ENCODE measurements around the gene ITM2C. TPM values are rescaled to one million over a fixed set of nuclear protein-coding genes. Genes with fewer than 3 reads are reported as not detected.
A peak's percentile ranks its signal among the peaks of the same experiment; 100 is the strongest.

Gene ITM2C
- total RNA-seq, 1 donor from 2014 or later = 18.4 TPM

GRCh38 chr2:230847883-230848388, 16.8 kb upstream of the ITM2C start:
- intact Hi-C loops (cut with DNase I) = loop anchor here (1.0 kb wide), 1 partner anchor 139 kb away; no protein-coding TSS in a partner anchor
- peak; percentile 90 for DNase-seq (ENCODE audit: low spot score)

GRCh38 chr2:230849633-230850357, 14.9 kb upstream of the ITM2C start:
- intact Hi-C loops (cut with DNase I) = loop anchor here (5.0 kb wide), 1 partner anchor 63 kb away; no protein-coding TSS in a partner anchor

GRCh38 chr2:230850358-230850658, 14.4 kb upstream of the ITM2C start:
- intact Hi-C loops (cut with DNase I) = loop anchor here (5.0 kb wide), 1 partner anchor 62 kb away; no protein-coding TSS in a partner anchor
- no peak for DNase-seq (ENCODE audit: low spot score)

More at GRCh38 chr2:230849633-230850357, 14.9 kb upstream of the ITM2C start:
- no peak for DNase-seq (ENCODE audit: low spot score)

GRCh38 chr2:230852113-230852512, 12.6 kb upstream of the ITM2C start:
- intact Hi-C loops (cut with DNase I) = loop anchor here (5.0 kb wide), 1 partner anchor 60 kb away; no protein-coding TSS in a partner anchor
- DNase-seq (ENCODE audit: low spot score) = no peak

- no peak for DNase-seq (ENCODE audit: low spot score)
- intact Hi-C loops (cut with DNase I) = no loop called here
These were observed 3.0 kb upstream of the ITM2C start for GRCh38 chr2:230861552-230862255.

GRCh38 chr2:230862292-230862691, 2.5 kb upstream of the ITM2C start:
- intact Hi-C loops (cut with DNase I) = no loop called here
- no peak for DNase-seq (ENCODE audit: low spot score)

GRCh38 chr2:230863031-230863430, 1.7 kb upstream of the ITM2C start:
- no peak for DNase-seq (ENCODE audit: low spot score)
- intact Hi-C loops (cut with DNase I) = no loop called here

- intact Hi-C loops (cut with DNase I) = no loop called here
- DNase-seq (ENCODE audit: low spot score) = no peak
These were observed 1.2 kb upstream of the ITM2C start for GRCh38 chr2:230863442-230864121.

GRCh38 chr2:230864122-230864604, 579 bp upstream of the ITM2C start:
- no peak for DNase-seq (ENCODE audit: low spot score)
- intact Hi-C loops (cut with DNase I) = no loop called here

- no peak for DNase-seq (ENCODE audit: low spot score)
- intact Hi-C loops (cut with DNase I) = no loop called here
These were observed 594 bp downstream of the ITM2C start for GRCh38 chr2:230865307-230865765.

- intact Hi-C loops (cut with DNase I) = no loop called here
- no peak for DNase-seq (ENCODE audit: low spot score)
These were observed 1.3 kb downstream of the ITM2C start for GRCh38 chr2:230865766-230866755.

- no peak for DNase-seq (ENCODE audit: low spot score)
- intact Hi-C loops (cut with DNase I) = no loop called here
These were observed 2.2 kb downstream of the ITM2C start for GRCh38 chr2:230866756-230867523.

GRCh38 chr2:230868161-230868946, 3.6 kb downstream of the ITM2C start:
- intact Hi-C loops (cut with DNase I) = no loop called here
- no peak for DNase-seq (ENCODE audit: low spot score)

GRCh38 chr2:230868947-230869913, 4.5 kb downstream of the ITM2C start:
- DNase-seq (ENCODE audit: low spot score) = no peak
- intact Hi-C loops (cut with DNase I) = no loop called here

- peak; percentile 74 for DNase-seq (ENCODE audit: low spot score)
- intact Hi-C loops (cut with DNase I) = no loop called here
These were observed 5.3 kb downstream of the ITM2C start for GRCh38 chr2:230869914-230870543.
